DMS 273 (cell line): ENCODE data around the gene MCC.

Experiments
- DNase-seq: peaks from one replicate; lab custom pipeline; 2025; ENCODE audit not compliant: unreplicated experiment; lab: John Stamatoyannopoulos, UW

Gene MCC

GRCh38 chr5:113209498-113209897, 278.8 kb downstream of the MCC start:
- DNase-seq, result no peak

GRCh38 chr5:113205807-113206206, 282.4 kb downstream of the MCC start:
- peak; percentile 62 for DNase-seq

- no peak for DNase-seq
Observed at GRCh38 chr5:113205323-113205722, 282.9 kb downstream of the MCC start.

GRCh38 chr5:113204525-113205161, 283.6 kb downstream of the MCC start:
- peak; percentile 92 for DNase-seq

GRCh38 chr5:113203916-113204315, 284.3 kb downstream of the MCC start:
- DNase-seq, result peak; percentile 47

GRCh38 chr5:113202746-113203716, 285.2 kb downstream of the MCC start:
- peak; percentile 85 for DNase-seq

GRCh38 chr5:113202287-113202686, 286.0 kb downstream of the MCC start:
- DNase-seq, result peak; percentile 69

- peak; percentile 46 for DNase-seq
Observed at GRCh38 chr5:113201715-113202114, 286.5 kb downstream of the MCC start.

GRCh38 chr5:113199122-113199905, 288.9 kb downstream of the MCC start:
- peak; percentile 76 for DNase-seq

GRCh38 chr5:113197456-113198200, 290.6 kb downstream of the MCC start:
- DNase-seq, result no peak

GRCh38 chr5:113195771-113196170, 292.5 kb downstream of the MCC start:
- DNase-seq, result peak; percentile 91

GRCh38 chr5:113195251-113195650, 293.0 kb downstream of the MCC start:
- peak; percentile 87 for DNase-seq

GRCh38 chr5:113194591-113194990, 293.7 kb downstream of the MCC start:
- DNase-seq, result no peak

- no peak for DNase-seq
Observed at GRCh38 chr5:113194125-113194524, 294.1 kb downstream of the MCC start.

GRCh38 chr5:113193311-113193978, 294.8 kb downstream of the MCC start:
- DNase-seq, result no peak

GRCh38 chr5:113192541-113192940, 295.7 kb downstream of the MCC start:
- DNase-seq, result no peak

GRCh38 chr5:113190347-113190746, 297.9 kb downstream of the MCC start:
- DNase-seq, result no peak

- DNase-seq, result no peak
Observed at GRCh38 chr5:113189291-113189690, 299.0 kb downstream of the MCC start.

- peak; percentile 29 for DNase-seq
Observed at GRCh38 chr5:113188436-113188835, 299.8 kb downstream of the MCC start.

GRCh38 chr5:113187906-113188305, 300.3 kb downstream of the MCC start:
- no peak for DNase-seq
